Kasumi-1 (cell line): ENCODE results near the gene BSPRY.
"Not testable (repeated sequence)": the region's sequence is repeated elsewhere in the genome, so short reads cannot be mapped to it uniquely, and the experiment has no call there.

Experiments
- DNase-seq, 2 experiments: peaks; one replicate each; lab custom pipeline; 2025; lab: John Stamatoyannopoulos, UW

Gene BSPRY

DNA sequence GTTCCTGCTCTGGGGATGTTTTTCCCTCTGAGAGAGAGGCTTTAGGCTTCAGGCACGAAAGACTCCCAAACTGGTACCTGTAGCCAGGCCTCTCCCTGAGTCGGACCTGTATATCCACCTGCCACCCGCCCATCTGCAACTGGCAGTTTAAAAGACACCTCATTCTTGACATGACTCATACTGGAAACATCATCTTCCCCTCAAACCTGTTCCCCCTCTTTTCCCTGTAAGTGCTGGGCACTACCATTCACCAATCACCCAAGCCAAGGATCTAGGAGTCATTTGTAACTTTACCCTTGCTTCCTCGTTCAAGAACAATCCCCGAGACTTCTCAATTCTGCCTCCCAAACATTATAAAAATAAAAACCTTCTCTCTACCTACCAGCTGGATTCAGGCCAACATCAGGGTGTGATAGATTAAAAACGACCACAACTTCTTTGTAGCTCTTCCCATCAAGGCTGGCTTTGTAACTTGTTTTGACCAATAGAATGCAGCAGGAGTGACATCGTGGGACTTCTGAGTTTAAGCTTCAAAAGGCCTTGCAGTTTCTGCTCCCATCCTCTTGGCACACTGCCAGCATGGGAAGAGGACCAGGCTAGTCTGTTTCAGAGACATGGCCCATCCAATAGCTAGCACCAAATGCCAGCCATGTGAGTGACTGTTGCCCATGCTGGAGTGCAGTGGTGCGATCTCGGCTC is 7.5 kb upstream of the BSPRY start:
- no peak for DNase-seq

DNA sequence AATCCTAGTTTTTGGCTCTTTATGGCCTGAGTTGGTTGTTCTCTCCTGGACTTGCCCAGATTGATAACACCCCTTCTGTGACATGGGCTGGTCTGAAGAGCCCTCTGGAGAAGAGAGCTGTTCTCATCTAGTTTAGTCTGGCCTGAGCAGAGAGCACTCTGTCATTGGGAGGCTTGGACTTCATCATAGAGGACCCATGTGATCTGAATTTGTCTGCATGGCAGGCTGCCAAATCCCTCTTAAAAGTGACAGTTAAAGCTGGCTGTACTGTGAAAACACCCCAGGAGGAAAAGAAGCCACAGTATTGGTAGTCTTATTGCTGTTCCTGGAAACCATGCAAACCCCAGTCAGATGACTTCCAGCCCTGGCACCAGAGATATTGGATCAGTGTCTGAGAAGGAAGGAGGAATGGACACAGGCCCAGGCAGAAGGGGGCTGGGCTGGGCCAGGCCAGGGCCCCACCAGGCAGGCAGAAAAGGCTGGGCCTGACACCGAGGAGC is 5.6 kb upstream of the BSPRY start:
- DNase-seq = peak; percentile 77 to 82

DNA sequence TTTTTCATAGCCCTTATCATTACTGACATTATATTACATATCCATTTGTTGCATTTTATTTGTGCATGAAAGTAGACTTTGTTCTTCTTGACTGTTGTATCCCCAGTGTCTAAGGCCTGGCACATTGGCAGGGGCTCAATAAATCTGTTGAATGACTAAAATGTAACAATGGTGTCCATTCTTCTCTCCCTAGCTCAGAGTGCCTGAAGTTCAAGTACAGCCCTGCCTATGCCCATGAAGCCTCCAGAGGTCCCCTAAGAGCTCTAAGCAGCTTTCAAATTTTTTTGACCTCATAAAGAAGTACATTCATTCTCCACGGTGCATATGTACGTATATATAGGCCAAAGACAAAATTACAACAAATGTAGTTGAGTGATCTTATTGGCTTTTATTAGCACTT is 4.2 kb upstream of the BSPRY start:
- no peak for DNase-seq

DNA sequence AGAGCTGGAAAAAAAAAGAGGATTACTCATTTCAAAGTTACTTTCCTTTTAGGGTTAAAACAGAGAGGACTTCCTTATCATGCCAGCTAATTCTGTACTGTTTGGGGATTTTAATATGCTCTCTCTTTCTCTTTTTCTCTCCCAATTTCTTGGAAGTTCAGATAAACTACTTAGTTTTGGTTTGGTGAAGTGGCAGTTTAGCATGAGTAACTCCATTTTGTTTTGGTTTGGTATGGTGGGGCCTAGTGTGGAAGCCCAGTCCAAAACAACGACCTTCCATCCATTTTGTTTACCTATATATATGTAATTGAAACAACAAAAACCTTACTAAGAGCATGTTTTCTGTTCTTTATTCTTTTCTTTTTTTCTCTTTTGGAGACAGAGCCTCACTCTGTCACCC is 3.7 kb upstream of the BSPRY start:
- no peak for DNase-seq

DNA sequence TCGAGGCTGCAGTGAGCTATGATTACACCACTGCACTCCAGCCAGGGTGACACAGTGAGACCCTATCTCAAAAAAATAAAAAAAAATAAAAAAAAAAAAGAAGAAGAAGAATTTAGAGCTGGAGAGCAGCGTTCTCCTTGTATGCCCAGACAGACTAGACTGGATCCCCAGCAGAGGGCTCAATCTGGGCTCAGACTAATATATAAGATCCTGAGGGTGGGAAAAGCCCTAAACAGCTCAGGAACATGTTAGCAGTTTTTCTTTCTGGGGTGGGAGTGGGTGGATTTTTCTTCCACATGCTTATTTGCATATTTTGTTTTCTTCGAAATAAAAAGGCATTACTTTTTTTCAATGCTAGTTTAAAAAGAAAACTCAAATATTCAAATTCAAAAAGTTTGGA is 904 bp upstream of the BSPRY start:
- peak in 1 of 2 experiments; percentile 14 for DNase-seq

DNA sequence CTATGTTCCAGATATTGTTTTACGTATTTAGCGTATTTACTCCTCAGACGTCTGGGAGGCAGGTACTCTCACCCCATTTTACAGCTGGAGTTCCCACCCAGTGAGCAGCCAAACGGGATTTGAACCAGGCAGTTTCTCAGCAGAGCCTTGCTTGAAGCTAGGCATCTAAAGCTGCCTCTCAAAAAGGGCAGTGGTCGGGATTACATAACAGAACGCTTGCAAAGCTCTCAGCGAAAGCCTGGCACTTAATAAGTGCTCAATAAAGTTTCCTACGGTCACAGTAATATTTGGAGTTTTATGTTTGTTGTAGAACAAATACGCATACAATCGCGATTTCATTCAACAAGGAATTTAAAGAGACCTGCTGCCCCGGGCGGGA is 286 bp upstream of the BSPRY start:
- peak; percentile 9 to 24 for DNase-seq

DNA sequence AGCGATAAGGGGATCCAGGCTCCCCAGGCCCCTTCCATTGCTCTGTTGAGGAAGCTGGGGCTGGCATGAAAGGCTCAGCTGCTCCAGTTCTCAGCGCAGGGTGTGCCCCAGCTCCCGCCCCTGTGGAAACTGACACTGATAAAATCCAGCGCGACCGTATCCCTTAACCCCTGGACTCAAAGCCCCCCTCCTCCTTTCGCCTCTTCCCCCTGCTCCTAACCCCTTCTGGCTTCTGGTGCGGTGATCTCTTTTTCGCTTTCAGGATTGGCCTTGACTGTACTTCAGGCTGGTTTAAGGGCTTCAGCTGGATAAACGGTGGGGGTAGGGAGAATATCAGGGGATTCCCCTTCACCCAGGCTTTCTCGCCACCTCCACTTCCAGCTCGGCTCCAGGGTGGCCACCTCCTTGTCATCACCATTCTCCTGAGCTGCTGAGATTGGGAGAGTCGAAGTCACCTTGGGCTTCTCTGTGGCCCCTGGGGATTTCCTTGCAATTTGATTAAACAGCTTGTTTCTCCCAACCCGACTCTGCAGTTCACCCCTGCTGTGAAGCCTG is 843 bp downstream of the BSPRY start:
- DNase-seq = peak in 1 of 2 experiments; percentile 43

DNA sequence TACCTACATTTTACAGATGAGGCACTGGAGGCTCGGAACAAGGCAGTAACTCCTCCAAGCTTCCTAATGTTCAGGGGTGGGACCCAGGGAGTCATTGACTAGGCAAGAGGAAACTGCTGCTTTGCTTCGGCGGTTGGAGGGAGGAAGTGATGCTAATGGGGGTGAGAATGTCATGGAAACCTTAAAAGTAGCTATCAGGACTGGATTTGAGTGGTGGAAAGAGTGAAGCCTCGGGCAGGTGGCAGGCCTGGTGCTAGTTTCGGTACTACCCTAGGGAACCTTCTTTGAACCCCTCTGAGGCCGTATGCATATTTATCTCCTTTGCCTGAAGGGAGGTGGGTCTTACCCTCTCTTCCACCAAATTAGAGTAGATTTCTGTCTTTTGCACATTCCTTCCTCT is 1.6 kb downstream of the BSPRY start:
- peak; percentile 95 to 96 for DNase-seq

DNA sequence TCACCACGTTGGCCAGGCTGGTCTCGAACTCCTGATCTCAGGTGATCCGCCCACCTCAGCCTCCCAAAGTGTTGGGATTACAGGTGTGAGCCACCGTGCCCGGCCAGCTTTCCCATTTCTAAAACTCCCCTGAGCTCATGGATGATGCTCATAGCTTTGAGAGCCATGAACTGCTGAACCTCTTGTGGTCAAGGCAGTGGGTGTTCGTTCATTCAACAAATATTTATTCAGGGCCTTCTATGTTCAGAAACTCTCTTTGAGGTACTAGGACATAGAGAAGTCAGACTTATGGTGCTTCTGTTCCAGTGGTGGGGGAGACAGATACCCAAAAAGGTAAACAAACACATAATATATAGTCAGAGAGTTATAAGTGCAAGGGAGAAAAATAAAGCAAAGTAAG is 2.7 kb downstream of the BSPRY start:
- DNase-seq = no peak

DNA sequence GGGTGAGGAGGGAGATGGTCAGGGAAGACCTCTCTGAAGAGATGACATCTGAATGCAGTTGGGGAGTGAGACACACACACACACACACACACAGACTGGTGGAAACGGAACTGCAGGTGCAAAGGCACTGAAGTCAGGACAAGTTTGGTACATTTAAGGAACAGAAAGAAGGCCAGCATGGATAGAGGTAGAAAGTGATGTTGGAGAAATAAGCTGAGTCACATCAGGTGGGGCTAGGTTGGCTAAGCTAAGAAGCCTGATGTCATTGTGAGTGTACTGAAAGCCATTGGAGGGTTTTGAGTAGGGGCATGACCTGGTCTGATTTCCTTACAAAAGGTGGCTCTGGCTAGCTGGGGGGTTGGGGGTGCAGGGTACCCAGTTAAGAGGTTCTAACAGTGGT is 3.1 kb downstream of the BSPRY start:
- DNase-seq = no peak

DNA sequence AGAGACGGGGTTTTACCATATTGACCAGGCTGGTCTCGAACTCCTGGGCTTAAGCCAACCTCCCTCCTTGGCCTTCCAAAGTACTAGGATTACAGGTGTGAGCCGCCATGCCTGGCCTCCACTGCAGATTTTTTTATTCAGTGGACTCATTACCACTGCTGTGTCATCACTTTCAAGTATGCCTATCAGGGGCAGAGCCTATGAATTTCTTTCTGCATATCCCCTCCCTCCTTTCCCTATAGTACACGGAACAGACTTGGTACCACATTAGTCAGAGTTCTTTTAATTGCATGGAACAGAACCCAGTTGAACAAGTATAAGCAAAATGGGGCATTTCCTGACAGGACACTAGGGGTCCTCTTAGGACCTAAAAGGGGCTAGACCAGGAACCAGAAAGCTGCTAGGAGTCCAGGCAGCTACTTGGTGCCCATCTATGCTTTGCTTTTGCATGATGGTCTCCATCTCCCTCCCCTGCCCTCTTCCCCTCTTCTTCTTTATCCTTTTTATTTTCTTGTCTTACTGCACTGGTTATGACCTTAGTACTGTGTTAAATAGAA is 5.8 kb downstream of the BSPRY start:
- DNase-seq = no peak

DNA sequence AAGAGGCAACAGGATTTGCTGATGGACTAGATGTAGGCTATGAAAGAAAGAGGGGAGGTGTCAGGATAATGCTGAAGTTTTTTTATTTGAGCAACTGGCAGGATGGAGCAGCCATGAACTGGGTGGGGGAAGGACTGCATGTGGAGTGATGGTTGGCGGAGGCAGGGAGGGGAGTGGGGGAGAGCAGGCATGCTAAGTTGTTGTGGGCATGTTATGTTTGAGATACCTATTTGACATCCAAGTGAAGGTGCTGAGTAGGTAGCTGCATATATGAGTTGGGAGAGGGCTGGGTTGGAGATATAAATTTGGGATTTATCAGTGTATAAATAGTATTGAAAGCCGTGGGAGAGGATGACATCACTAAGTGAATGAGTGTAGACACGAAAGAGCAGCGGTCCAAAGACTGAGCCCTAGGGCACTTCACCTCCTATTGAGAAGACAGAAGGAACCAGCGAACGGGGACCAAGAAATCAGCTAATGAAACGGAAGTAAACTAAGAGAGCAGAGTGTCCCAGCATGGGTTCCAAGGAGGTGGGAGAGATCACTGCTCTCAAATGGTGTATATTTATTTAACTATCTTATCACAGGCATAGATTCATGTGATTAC is 7.4 kb downstream of the BSPRY start:
- no peak for DNase-seq

DNA sequence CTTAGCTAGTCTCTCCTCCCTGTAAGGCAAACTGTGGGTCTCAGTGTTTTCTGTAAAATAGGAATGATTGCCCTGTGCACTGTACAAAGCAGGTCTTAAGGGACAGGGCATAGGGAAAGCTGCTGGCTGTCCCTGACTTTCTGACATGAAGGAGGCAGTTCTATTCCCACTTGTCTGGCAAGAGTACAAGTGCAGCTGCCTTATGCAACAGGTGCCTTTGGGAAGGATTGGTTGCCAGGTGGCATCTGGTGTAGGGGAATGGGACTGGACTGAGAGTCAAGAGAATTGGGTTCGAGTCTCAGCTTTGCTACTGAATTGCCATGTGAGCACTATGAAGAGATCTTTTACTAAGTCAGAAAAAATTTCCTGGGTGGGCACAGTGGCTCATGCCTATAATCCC is 10.0 kb downstream of the BSPRY start:
- no peak for DNase-seq

DNA sequence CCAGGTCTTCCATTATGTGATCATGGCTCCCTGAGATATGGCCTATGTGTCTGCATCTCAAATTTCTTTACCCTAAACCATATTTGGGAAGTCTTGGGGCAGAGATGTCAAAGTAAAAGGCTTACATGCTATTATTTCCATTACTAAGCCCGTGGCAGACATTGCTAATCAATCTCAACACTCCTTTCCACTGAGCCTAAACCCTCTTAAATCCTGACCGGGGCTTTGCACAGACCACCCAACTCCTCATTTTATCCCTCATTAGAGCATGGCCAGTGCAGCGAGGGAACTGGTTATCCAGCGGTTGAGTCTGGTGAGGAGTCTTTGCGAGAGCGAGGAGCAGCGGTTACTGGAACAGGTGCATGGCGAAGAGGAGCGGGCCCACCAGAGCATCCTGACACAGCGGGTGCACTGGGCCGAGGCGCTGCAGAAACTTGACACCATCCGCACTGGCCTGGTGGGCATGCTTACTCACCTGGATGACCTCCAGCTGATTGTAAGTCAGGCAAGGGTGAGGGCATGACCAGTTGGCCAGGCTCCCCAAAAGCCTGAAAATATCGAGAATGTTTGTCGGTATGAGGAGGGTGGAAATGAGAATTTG is 11.0 kb downstream of the BSPRY start:
- no peak for DNase-seq

DNA sequence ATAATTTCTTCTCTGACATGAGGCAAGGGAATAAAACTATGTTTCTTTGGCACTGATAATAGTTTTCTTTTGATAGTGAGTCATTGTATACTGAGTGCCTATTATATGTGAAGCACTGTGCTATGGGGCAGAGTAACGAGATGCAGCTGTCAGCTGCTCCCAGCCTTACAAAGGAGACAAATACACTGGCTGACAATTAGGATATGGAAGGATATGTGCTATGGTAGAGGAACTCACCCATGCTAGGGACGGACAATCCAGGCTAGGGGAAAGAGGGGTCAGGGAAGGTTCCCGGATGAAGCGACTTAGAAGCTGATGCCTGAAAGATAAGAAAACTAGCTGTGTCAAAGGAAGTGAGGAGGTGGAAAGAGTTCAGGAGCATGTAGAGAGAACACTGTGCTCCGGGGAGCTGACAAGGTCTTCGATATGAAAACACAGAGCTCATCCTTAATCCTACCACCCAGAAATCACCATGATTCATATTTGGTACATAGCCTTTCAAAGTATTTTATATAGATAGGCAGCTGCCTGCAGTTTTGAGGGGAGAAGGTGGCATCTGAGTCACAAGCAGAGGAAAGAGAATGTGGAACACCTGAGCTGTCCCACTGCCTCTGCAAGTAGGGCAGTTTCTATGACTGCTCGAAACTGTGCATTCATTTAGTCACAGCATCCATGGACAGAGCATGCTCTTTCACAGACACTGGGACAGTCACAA is 12.1 kb downstream of the BSPRY start:
- no peak for DNase-seq

DNA sequence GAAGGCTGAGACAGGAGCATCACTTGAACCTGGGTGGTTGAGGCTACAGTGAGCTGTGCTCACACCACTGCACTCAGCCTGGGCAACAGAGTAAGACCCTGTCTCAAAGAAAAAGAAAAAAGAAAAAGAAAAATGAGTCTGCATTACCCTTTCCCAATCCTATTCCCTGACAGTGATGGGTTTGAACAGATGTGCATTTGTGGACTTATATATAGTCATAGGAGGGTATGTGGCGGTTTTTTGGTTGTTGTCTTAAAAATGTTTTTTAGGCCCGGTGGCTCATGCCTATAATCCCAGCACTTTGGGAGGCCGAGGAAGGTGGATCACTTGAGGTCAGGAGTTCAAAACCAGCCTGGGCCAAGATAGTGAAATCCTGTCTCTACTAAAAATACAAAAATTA is 14.0 kb downstream of the BSPRY start:
- DNase-seq = no peak

DNA sequence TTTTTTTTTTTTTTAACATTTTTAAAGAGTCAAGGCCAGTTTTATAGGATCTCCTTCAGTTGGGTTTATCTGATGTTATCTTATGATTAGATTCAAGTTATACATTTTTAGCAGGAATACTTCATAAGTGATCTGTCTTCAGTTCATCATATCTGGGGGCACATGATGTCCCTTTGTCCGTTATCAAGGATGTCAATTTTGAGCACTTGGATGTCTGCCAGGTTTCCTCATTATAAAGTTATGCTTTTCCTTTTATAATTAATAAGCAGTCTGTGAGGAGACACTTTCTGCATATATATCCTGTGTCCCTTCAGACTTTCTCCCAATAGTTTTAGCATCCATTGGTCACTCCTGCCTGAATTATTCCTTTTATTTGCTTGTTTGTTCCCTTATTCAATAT is 15.6 kb downstream of the BSPRY start:
- no peak for DNase-seq

DNA sequence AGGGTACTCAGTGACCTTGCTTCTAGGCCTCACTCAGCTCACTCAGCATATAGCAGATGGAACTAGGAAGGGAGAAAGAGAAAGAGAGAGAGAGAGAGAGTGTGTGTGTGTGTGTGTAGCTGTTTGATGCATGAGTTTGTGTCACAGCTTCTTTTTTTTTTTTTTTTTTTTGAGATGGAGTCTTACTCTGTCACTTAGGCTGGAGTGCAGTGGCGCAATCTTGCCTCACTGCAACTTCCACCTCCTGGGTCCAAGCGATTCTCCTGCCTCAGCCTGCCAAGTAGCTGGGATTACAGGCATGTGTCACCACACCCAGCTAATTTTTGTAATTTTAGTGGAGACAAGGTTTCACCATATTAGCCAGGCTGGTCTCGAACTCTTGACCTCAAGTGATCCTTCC is 16.3 kb downstream of the BSPRY start:
- not testable (repeated sequence) for DNase-seq

DNA sequence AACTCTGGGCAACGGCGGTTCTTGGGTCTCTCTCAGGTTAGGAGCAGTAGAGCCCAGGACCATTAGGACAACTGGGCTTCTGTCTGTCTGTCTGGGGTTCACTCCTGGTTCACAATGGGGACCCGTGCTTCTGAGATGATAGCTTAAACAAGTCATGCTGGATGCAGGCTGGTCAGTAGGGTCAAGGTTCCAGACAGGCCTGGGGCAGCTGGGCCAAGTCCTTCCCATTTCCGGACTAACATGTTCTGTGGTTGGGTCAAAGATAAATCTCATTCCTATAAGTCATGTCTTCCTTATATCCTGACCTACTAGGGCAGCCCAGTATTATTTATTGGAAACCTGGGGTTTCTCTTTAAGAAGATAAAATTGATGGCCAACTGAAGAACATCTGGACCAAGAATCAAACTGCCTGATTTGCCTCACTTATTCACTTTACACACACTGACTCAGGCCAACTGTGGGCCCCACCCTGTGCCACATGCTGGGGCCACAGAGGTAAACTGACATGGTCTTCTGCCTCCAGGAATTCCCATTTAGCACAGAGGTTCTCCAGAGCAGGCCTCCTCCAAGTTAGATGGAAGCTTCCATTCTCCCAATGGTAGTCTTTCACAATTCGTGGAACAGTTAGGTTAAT is 19.1 kb downstream of the BSPRY start:
- DNase-seq = no peak

DNA sequence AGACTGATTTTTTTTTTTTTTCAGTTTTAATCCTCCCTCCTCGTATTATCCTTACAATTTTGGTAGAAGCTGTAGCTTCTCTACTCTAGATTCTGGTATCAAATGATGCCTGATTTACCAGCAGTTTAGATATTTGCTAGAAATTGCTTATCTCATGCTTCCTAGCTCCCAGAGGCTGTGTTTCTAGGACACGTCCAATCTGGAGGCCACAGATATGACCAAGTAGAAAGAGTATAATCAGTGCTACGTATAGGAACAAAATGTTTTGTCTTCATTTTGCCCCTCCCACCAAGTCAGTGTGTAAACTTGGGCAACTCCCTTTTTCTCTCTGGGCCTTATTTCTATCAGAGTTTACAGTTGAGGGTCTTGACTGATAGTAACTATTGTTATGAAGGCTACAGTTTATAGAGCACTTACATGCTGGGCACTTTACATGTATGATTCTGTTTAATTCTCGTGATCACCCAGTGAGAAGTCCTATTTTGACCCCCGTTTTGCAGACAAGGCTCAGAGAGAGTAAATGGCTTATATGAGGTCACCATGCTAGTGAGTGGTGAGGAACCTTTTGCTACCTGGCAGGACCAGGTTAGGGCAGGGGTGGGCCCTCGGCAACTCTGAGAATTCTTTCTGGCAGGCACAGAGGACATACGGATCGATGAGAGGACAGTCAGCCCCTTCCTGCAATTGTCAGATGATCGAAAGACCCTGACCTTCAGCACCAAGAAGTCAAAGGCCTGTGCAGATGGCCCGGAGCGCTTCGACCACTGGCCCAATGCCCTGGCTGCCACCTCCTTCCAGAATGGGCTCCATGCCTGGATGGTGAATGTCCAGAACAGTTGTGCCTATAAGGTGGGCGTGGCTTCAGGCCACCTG is 19.9 kb downstream of the BSPRY start:
- no peak for DNase-seq

DNA sequence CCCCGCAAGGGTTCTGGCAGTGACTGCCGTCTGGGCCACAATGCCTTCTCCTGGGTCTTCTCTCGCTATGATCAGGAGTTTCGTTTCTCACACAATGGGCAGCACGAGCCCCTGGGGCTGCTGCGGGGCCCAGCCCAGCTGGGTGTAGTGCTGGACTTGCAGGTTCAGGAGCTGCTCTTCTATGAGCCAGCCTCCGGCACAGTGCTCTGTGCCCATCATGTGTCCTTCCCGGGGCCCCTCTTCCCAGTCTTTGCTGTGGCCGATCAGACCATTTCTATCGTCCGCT is 20.5 kb downstream of the BSPRY start:
- DNase-seq = no peak
